ENCODE measurements around the gene TSPAN15.

The TSPAN15 gene

GRCh38 chr10:69426376-69426727, 24.9 kb upstream of the TSPAN15 start:
- CTCF ChIA-PET, result interaction anchor here (2.1 kb wide), 1 partner anchor 24 kb away, joined by 11 read pairs; the partner anchor contains the start of gene TSPAN15
- POLR2A ChIA-PET, result no interaction called here
- no peak for TF ChIP-seq SP1 (IDR thresholded peaks at IDR 0.05)
- TF ChIP-seq LEF1 (IDR thresholded peaks at IDR 0.05; ENCODE audit: borderline replicate concordance), result no peak
- TF ChIP-seq ARNT (IDR thresholded peaks at IDR 0.05), result no peak
- TF ChIP-seq L3MBTL2 (conservative IDR thresholded peaks at IDR 0.05), result no peak
- TF ChIP-seq PKNOX1 (IDR thresholded peaks at IDR 0.05), result no peak
- no peak for TF ChIP-seq NFRKB (IDR thresholded peaks at IDR 0.05)
- TF ChIP-seq SUZ12 (IDR thresholded peaks at IDR 0.05), result no peak
- no peak for TF ChIP-seq ELF4 (IDR thresholded peaks at IDR 0.05)
- TF ChIP-seq BHLHE40 (IDR thresholded peaks at IDR 0.05; ENCODE audit: borderline replicate concordance), result no peak
- no peak for TF ChIP-seq FOXK2 (IDR thresholded peaks at IDR 0.05)
- no peak for TF ChIP-seq TARDBP (IDR thresholded peaks at IDR 0.05)
- TF ChIP-seq CTBP1 (IDR thresholded peaks at IDR 0.05; ENCODE audit: borderline replicate concordance), result no peak
- TF ChIP-seq FOXA1 (IDR thresholded peaks at IDR 0.05), result no peak
- TF ChIP-seq ZNF384 (IDR thresholded peaks at IDR 0.05), result no peak
- TF ChIP-seq FOXM1 (IDR thresholded peaks at IDR 0.05; ENCODE audit: borderline replicate concordance), result no peak
- TF ChIP-seq HDGF (IDR thresholded peaks at IDR 0.05; ENCODE audit: borderline replicate concordance), result no peak
- DNase-seq (ENCODE audit: extremely low spot score), result no peak

- no peak for DNase-seq (ENCODE audit: extremely low spot score)
- no peak for TF ChIP-seq HDGF (IDR thresholded peaks at IDR 0.05; ENCODE audit: borderline replicate concordance)
- no peak for TF ChIP-seq CTBP1 (IDR thresholded peaks at IDR 0.05; ENCODE audit: borderline replicate concordance)
- no peak for TF ChIP-seq NFRKB (IDR thresholded peaks at IDR 0.05)
- TF ChIP-seq ZNF384 (IDR thresholded peaks at IDR 0.05), result no peak
- no peak for TF ChIP-seq SUZ12 (IDR thresholded peaks at IDR 0.05)
- TF ChIP-seq BHLHE40 (IDR thresholded peaks at IDR 0.05; ENCODE audit: borderline replicate concordance), result no peak
- POLR2A ChIA-PET, result no interaction called here
- CTCF ChIA-PET, result interaction anchor here (1.0 to 1.5 kb wide), 2 partner anchors 11 to 21 kb away, joined by 3 read pairs; partner anchors contain the start of gene TACR2
Measured at GRCh38 chr10:69428165-69428564, 23.1 kb upstream of the TSPAN15 start.

- CTCF ChIA-PET, result no interaction called here
- no peak for DNase-seq (ENCODE audit: extremely low spot score)
- POLR2A ChIA-PET, result no interaction called here
- TF ChIP-seq L3MBTL2 (conservative IDR thresholded peaks at IDR 0.05) (no peak), PKNOX1 (IDR thresholded peaks at IDR 0.05) (no peak), SP1 (IDR thresholded peaks at IDR 0.05) (no peak), CTBP1 (IDR thresholded peaks at IDR 0.05; ENCODE audit: borderline replicate concordance) (no peak), ARNT (IDR thresholded peaks at IDR 0.05) (no peak), SUZ12 (IDR thresholded peaks at IDR 0.05) (no peak), HDGF (IDR thresholded peaks at IDR 0.05; ENCODE audit: borderline replicate concordance) (no peak), FOXM1 (IDR thresholded peaks at IDR 0.05; ENCODE audit: borderline replicate concordance) (no peak), TARDBP (IDR thresholded peaks at IDR 0.05) (no peak), NFRKB (IDR thresholded peaks at IDR 0.05) (no peak), ELF4 (IDR thresholded peaks at IDR 0.05) (no peak), FOXA1 (IDR thresholded peaks at IDR 0.05) (no peak), LEF1 (IDR thresholded peaks at IDR 0.05; ENCODE audit: borderline replicate concordance) (no peak), BHLHE40 (IDR thresholded peaks at IDR 0.05; ENCODE audit: borderline replicate concordance) (no peak), ZNF384 (IDR thresholded peaks at IDR 0.05) (no peak), FOXK2 (IDR thresholded peaks at IDR 0.05) (no peak)
Measured at GRCh38 chr10:69434169-69434568, 17.1 kb upstream of the TSPAN15 start.

- TF ChIP-seq SUZ12 (IDR thresholded peaks at IDR 0.05), result no peak
- TF ChIP-seq SP1 (IDR thresholded peaks at IDR 0.05), result no peak
- TF ChIP-seq ZNF384 (IDR thresholded peaks at IDR 0.05), result no peak
- no peak for TF ChIP-seq PKNOX1 (IDR thresholded peaks at IDR 0.05)
- no peak for TF ChIP-seq LEF1 (IDR thresholded peaks at IDR 0.05; ENCODE audit: borderline replicate concordance)
- TF ChIP-seq TARDBP (IDR thresholded peaks at IDR 0.05), result no peak
- no peak for TF ChIP-seq NFRKB (IDR thresholded peaks at IDR 0.05)
- no peak for TF ChIP-seq FOXM1 (IDR thresholded peaks at IDR 0.05; ENCODE audit: borderline replicate concordance)
- TF ChIP-seq FOXA1 (IDR thresholded peaks at IDR 0.05), result no peak
- no peak for TF ChIP-seq ARNT (IDR thresholded peaks at IDR 0.05)
- no peak for TF ChIP-seq FOXK2 (IDR thresholded peaks at IDR 0.05)
- no peak for TF ChIP-seq L3MBTL2 (conservative IDR thresholded peaks at IDR 0.05)
- TF ChIP-seq BHLHE40 (IDR thresholded peaks at IDR 0.05; ENCODE audit: borderline replicate concordance), result no peak
- no peak for TF ChIP-seq CTBP1 (IDR thresholded peaks at IDR 0.05; ENCODE audit: borderline replicate concordance)
- CTCF ChIA-PET, result no interaction called here
- POLR2A ChIA-PET, result no interaction called here
- no peak for DNase-seq (ENCODE audit: extremely low spot score)
Measured at GRCh38 chr10:69434926-69435325, 16.3 kb upstream of the TSPAN15 start.

GRCh38 chr10:69435966-69436520, 15.2 kb upstream of the TSPAN15 start:
- ChIA-PET POLR2A (no interaction called here), CTCF (interaction anchor here (0.6 kb wide), 1 partner anchor 213 kb away, joined by 3 read pairs; no protein-coding TSS in a partner anchor)
- TF ChIP-seq TARDBP (IDR thresholded peaks at IDR 0.05), result no peak
- DNase-seq (ENCODE audit: extremely low spot score), result no peak

Measured in HEK293T (cell line).